ENCODE data around the gene SPATA2.
"Not testable (repeated sequence)": the region's sequence is repeated elsewhere in the genome, so short reads cannot be mapped to it uniquely, and the experiment has no call there.

The SPATA2 gene

DNA sequence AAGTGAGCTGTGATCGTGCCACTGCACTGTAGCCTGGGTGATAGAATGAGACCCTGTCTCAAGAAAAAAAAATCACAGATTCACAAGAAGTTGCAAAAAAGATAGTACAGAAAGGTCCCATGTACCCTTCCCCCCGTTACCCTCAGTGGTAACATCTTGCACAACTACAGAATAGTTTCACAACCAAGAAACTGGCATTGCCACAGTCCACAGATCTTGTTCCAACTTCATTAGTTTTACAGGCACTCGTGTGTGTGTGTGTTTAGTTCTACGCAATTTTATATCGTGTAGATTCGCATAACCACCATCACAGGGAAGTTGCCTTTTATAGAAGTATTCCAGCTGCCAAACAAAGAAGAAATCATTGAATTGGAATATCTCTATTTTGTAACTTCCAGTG is 19.1 kb downstream of the SPATA2 start:
- H3K4me3 ChIP-seq (ENCODE audit: low read length), result no peak overlapping the region
- no peak overlapping the region for H3K9ac ChIP-seq (ENCODE audit: low read length)
- peak; percentile 42 for DNase-seq (ENCODE audit: low read depth)
- H3K36me3 ChIP-seq (ENCODE audit: control insufficient read depth, insufficient read depth, low read length, severe bottlenecking), result no peaks in the 10 kb centered on the region
- no peaks in the 10 kb centered on the region for H3K9me3 ChIP-seq (ENCODE audit: control insufficient read depth, low read length)
- H3K4me1 ChIP-seq (ENCODE audit: control insufficient read depth, insufficient read depth, low read length), result peaks cover 42% of the 10 kb centered on the region
- no peaks in the 10 kb centered on the region for H3K27me3 ChIP-seq (replicated peaks; ENCODE audit: control insufficient read depth, insufficient read depth, low read length)

DNA sequence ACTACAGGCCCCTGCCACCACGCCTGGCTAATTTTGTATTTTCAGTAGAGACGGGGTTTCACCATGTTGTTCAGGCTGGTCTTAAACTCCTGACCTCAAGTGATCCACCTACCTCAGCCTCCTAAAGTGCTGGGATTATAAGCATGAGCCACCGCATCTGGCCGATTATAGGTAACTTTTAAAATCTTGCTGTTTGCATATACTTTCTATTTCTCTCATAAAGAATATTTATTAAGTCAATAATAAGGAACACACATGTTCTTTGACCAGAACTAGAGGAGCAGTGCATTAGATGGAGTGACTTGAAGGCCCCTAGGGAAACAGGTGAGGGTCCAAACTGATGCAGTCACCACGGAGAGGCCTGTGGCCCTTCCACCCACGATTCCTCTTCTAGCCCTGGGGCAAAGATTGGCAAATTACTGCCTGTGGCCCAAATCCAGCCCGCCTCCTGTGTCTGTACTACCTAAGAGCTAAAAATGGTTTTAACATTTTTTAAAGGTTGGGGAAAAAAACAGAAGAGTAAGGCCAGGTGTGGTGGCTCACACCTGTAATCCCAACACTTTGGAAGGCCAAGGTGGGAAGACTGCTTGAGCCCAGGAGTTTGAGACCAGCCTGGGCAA is 19.7 kb downstream of the SPATA2 start:
- not testable (repeated sequence) for H3K4me3 ChIP-seq (ENCODE audit: low read length); H3K9me3 ChIP-seq (ENCODE audit: control insufficient read depth, low read length); DNase-seq (ENCODE audit: low read depth); H3K27me3 ChIP-seq (replicated peaks; ENCODE audit: control insufficient read depth, insufficient read depth, low read length); H3K36me3 ChIP-seq (ENCODE audit: control insufficient read depth, insufficient read depth, low read length, severe bottlenecking)
- Histone ChIP-seq H3K4me1 (ENCODE audit: control insufficient read depth, insufficient read depth, low read length) (peaks cover 42% of the 10 kb centered on the region), H3K9ac (ENCODE audit: low read length) (peak overlapping the region; percentile 9)

DNA sequence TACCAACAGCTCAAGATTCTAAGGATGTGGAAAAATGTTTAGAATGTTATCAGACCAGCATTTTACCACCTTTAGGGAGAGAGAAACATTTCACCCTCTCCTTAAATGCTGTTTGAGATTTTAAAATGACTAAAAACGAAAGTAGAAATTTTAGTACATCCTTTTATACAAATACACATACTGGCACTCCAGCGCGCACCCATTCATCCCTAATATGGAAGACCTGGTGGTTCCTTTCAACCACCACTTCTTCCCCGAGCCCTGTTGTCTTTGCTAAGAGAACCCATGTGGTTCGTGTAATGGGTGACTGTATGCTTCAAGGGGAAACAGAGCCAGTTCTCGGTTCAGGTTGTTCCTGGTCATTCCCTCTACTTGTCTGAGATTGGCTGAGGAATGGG is 21.3 kb downstream of the SPATA2 start:
- H3K4me1 ChIP-seq (ENCODE audit: control insufficient read depth, insufficient read depth, low read length), result peaks cover 42% of the 10 kb centered on the region
- H3K9me3 ChIP-seq (ENCODE audit: control insufficient read depth, low read length), result no peaks in the 10 kb centered on the region
- no peak for DNase-seq (ENCODE audit: low read depth)
- no peaks in the 10 kb centered on the region for H3K27me3 ChIP-seq (replicated peaks; ENCODE audit: control insufficient read depth, insufficient read depth, low read length)
- H3K4me3 ChIP-seq (ENCODE audit: low read length), result no peak overlapping the region
- peaks cover 7% of the 10 kb centered on the region for H3K36me3 ChIP-seq (ENCODE audit: control insufficient read depth, insufficient read depth, low read length, severe bottlenecking)
- H3K9ac ChIP-seq (ENCODE audit: low read length), result no peak overlapping the region

DNA sequence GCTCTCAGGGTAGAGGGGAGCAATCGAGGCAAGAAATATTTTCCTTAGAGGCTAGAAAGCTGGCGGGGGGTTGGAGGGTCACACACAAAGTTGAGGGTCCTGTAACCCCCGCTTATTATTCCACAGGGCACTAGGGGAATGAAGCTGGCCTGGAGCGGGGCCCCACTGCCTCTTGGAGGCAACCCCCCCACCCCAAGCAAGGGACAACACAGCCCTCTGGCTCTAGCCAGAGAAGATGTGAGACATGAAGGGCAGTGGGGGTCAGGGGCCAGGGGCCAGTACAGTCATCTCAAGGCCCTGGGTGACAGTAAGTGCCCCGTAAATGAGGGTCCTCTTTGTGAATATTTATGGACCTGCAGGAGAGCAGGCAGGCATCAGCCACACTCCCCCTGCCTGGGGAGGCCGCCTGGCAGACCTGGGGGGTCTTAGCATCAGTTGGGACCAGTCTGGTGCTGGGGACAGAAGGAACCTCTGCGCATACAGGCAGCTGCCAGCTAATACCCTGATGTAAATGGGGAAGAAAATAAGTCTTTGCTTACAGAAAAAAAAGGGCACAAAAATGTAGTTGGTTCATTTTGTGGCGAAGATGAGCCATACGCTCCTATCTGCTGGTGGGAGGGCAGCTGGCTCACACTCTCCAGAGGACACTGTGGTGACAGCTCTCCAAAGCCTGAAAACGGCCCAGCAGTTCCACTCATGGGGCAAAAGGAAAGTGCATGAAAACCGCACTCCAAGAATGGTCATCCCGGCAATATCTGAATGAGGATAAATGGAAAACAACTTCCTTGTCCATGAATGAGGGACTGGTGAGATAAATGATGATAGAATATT is 21.9 kb downstream of the SPATA2 start:
- H3K27me3 ChIP-seq (replicated peaks; ENCODE audit: control insufficient read depth, insufficient read depth, low read length), result no peaks in the 10 kb centered on the region
- peaks cover 10% of the 10 kb centered on the region for H3K36me3 ChIP-seq (ENCODE audit: control insufficient read depth, insufficient read depth, low read length, severe bottlenecking)
- no peak for DNase-seq (ENCODE audit: low read depth)
- no peaks in the 10 kb centered on the region for H3K9me3 ChIP-seq (ENCODE audit: control insufficient read depth, low read length)
- H3K4me1 ChIP-seq (ENCODE audit: control insufficient read depth, insufficient read depth, low read length), result peaks cover 42% of the 10 kb centered on the region
- H3K9ac ChIP-seq (ENCODE audit: low read length), result peak overlapping the region; percentile 63
- no peak overlapping the region for H3K4me3 ChIP-seq (ENCODE audit: low read length)

DNA sequence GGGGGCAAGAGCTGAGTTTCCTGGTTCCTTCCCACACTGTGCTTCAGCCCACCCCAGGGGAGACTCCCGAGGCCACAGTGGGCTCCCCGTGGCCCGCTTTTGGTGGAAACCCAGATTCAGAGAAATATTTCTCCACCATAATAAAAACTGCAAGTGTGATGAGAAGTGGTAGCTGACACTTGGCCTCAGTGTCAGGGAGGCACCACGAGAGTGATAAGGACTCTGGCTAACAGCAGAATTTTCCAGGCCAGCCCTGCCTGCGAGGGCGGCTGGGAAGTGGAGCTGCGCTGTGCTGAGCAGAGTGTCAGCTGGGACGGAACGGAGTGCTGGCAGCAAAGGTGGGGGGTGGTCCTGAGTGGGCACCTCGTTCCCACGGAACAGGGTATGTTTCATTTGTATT is 22.5 kb downstream of the SPATA2 start:
- H3K9me3 ChIP-seq (ENCODE audit: control insufficient read depth, low read length), result no peaks in the 10 kb centered on the region
- peaks cover 43% of the 10 kb centered on the region for H3K4me1 ChIP-seq (ENCODE audit: control insufficient read depth, insufficient read depth, low read length)
- DNase-seq (ENCODE audit: low read depth), result no peak
- H3K4me3 ChIP-seq (ENCODE audit: low read length), result no peak overlapping the region
- H3K9ac ChIP-seq (ENCODE audit: low read length), result peak overlapping the region; percentile 63
- H3K27me3 ChIP-seq (replicated peaks; ENCODE audit: control insufficient read depth, insufficient read depth, low read length), result no peaks in the 10 kb centered on the region
- peaks cover 10% of the 10 kb centered on the region for H3K36me3 ChIP-seq (ENCODE audit: control insufficient read depth, insufficient read depth, low read length, severe bottlenecking)

DNA sequence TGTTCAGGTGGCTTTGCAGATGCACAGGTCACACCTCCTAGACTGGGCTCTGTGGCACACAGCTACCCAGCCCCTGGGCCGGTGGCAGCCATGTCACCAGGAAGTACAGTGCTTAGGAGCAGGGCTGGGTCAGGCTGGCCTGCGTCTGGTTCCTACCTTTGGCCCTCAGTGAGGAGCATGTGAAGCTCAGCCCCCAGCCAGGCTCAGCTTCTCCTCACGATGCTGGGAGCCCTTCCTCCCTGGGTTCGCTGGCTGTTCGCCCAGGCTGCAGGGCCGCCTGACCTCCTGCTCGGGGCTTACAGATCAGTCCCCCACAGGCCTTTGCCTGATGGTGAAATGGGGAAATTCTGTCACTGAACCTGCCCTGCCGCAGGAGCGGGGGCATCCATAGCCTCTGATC is 23.1 kb downstream of the SPATA2 start:
- H3K36me3 ChIP-seq (ENCODE audit: control insufficient read depth, insufficient read depth, low read length, severe bottlenecking), result peaks cover 10% of the 10 kb centered on the region
- H3K4me1 ChIP-seq (ENCODE audit: control insufficient read depth, insufficient read depth, low read length), result peaks cover 48% of the 10 kb centered on the region
- H3K9ac ChIP-seq (ENCODE audit: low read length), result peak overlapping the region; percentile 63
- no peak for DNase-seq (ENCODE audit: low read depth)
- H3K27me3 ChIP-seq (replicated peaks; ENCODE audit: control insufficient read depth, insufficient read depth, low read length), result no peaks in the 10 kb centered on the region
- no peak overlapping the region for H3K4me3 ChIP-seq (ENCODE audit: low read length)
- H3K9me3 ChIP-seq (ENCODE audit: control insufficient read depth, low read length), result no peaks in the 10 kb centered on the region

DNA sequence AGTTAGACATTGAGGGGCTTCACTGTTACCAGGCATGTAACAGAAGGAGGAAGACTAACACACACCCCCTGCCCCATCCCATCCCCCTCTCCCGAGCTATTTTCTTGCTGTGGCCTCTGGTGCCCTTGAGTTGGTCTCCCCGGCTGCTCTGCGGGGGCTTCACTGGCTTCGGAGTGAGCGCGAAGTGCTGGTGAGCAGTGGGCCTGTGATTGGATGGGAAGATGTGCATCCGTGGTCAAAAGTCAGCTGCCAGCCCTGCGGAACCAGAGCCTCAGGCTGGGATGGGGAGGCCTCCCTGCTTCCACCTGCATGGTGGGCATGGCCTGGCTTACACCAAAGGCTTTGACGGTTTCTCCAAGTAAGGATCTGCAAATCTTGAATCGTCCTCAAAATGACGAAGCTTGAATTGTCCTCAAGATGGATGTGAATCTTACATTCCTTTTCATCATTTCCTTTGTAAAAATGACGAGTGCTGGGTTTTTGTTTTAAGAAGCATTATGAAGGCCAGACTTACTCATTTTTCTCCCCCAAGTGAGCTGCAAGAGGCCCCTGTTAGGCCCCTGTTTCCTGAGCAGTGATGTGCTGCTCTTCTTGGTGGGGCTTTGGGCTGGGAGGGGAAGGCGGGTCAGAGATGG is 23.7 kb downstream of the SPATA2 start:
- peaks cover 10% of the 10 kb centered on the region for H3K36me3 ChIP-seq (ENCODE audit: control insufficient read depth, insufficient read depth, low read length, severe bottlenecking)
- peaks cover 47% of the 10 kb centered on the region for H3K4me1 ChIP-seq (ENCODE audit: control insufficient read depth, insufficient read depth, low read length)
- no peak overlapping the region for H3K4me3 ChIP-seq (ENCODE audit: low read length)
- H3K27me3 ChIP-seq (replicated peaks; ENCODE audit: control insufficient read depth, insufficient read depth, low read length), result no peaks in the 10 kb centered on the region
- DNase-seq (ENCODE audit: low read depth), result no peak
- H3K9me3 ChIP-seq (ENCODE audit: control insufficient read depth, low read length), result no peaks in the 10 kb centered on the region
- H3K9ac ChIP-seq (ENCODE audit: low read length), result no peak overlapping the region

DNA sequence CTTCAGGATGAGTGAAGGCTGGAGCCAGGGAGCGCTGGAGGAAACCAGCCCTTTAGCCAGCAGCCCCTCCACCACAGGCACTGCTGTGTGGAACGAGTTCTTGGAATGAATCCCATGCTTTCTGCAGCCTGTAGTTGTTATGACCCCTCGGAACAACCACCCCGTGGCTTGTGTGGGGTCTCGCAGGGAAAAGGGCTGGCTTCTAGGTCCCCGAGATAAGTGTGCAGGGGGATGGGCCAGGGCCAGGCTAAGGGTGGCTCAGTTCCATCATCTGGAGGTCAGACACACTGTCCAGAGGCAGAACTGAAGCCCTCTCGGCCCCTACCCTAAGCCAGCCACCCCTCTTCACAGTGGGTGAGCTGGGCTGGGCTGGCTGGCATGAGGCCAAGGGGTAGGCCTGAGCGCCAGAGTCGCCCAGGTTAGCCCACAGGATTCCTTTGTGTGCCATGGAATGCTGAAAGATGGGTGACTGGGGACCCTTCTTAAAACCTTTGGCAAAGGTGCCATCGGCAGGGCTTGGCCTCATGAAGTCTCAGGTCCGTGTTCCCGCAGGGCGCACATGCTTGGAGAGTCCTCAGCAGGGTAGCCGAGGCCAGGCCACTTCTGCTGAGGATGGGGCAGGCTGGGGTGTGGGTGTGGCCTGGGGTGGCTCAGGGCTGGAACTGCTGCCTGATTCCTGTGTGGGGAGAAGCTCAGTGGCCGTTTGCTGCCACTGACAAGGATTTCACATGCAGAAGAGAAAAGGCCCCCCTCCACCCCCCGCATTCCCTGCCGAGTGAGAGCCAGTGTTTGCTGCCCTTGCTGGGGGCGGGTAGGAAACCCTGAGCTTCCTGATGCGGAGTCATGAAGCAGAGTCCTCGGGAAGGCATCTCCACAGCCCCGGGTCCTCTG is 24.6 kb downstream of the SPATA2 start:
- Histone ChIP-seq H3K27me3 (replicated peaks; ENCODE audit: control insufficient read depth, insufficient read depth, low read length) (no peaks in the 10 kb centered on the region), H3K4me1 (ENCODE audit: control insufficient read depth, insufficient read depth, low read length) (peaks cover 39% of the 10 kb centered on the region), H3K9ac (ENCODE audit: low read length) (no peak overlapping the region), H3K36me3 (ENCODE audit: control insufficient read depth, insufficient read depth, low read length, severe bottlenecking) (peaks cover 15% of the 10 kb centered on the region), H3K4me3 (ENCODE audit: low read length) (no peak overlapping the region), H3K9me3 (ENCODE audit: control insufficient read depth, low read length) (no peaks in the 10 kb centered on the region)
- DNase-seq (ENCODE audit: low read depth), result no peak

DNA sequence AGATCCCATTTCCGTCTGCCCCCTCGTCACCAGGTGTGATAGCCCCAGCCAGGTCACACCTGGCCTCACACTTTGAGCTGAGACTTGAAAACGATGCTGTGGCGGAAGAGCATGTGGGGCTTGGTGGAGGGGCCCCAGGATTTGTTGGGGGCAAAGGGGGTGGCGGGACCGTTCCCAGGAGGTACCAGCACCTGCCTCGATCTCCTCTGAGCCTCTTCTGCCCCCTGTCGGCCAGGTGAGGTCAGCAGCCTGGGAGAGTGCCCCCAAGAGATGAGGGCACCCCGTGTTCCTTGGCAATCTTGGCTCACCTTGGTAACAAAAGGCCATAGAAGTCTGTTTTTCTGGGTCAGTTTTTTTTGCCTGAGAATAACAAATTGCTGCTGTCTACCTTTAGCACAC is 25.4 kb downstream of the SPATA2 start:
- H3K27me3 ChIP-seq (replicated peaks; ENCODE audit: control insufficient read depth, insufficient read depth, low read length), result no peaks in the 10 kb centered on the region
- no peaks in the 10 kb centered on the region for H3K9me3 ChIP-seq (ENCODE audit: control insufficient read depth, low read length)
- peaks cover 22% of the 10 kb centered on the region for H3K36me3 ChIP-seq (ENCODE audit: control insufficient read depth, insufficient read depth, low read length, severe bottlenecking)
- H3K9ac ChIP-seq (ENCODE audit: low read length), result no peak overlapping the region
- no peak overlapping the region for H3K4me3 ChIP-seq (ENCODE audit: low read length)
- no peak for DNase-seq (ENCODE audit: low read depth)
- H3K4me1 ChIP-seq (ENCODE audit: control insufficient read depth, insufficient read depth, low read length), result peaks cover 36% of the 10 kb centered on the region

DNA sequence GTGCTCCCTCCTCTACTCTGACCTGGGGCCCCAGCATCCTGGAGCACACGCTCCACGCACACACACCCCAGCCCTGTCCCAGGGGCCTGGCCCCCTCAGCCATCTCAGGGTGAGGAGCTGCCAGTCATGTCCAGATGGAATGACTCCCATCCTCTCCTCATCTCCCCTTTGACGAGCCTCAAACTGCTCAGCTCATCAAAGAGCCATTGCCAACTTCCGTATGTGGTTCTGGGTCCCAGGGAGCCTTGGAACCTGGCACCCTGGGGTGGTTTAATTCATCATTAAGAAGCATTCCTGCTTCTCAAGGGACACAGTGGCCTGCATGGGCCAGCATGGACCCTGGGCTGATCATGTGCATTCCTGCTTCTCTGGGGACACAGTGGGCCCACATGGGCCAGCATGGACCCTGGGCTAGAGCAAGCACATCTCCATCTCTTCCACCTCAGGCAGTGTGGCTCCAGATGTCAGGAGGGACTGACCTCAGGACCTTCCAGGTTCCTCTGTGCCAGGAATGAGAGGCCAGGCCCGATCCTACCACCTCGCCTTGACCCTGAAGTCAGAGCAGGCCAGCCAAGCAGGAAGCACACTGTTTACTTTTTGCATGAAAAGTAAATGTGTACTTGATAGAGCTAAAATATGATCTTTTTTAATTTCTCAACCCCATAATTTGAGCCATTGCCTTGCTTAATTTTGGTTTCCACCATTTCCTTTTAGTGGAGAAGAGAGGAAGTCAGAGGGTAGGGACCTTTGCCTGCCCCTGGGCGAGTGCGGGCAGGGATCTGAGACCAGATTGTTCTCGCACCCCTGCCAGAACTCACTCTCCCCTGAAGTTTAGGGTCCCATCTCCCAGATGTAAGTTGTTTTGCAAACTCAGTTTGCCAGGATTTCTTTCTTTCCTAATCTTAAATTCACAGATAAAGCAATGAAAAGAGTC is 26.1 kb downstream of the SPATA2 start:
- Histone ChIP-seq H3K4me1 (ENCODE audit: control insufficient read depth, insufficient read depth, low read length) (peaks cover 33% of the 10 kb centered on the region), H3K4me3 (ENCODE audit: low read length) (no peak overlapping the region), H3K9me3 (ENCODE audit: control insufficient read depth, low read length) (no peaks in the 10 kb centered on the region), H3K36me3 (ENCODE audit: control insufficient read depth, insufficient read depth, low read length, severe bottlenecking) (peaks cover 27% of the 10 kb centered on the region), H3K9ac (ENCODE audit: low read length) (peak overlapping the region; percentile 19), H3K27me3 (replicated peaks; ENCODE audit: control insufficient read depth, insufficient read depth, low read length) (no peaks in the 10 kb centered on the region)
- no peak for DNase-seq (ENCODE audit: low read depth)
